CD4-positive, CD25-positive, alpha-beta regulatory T cell (primary cell): ENCODE results near the gene CEP152. TPM values are rescaled to one million over a fixed set of nuclear protein-coding genes. Genes with fewer than 3 reads are reported as not detected.

Experiments used
- ATAC-seq, 2 donors: fragments of 150-1000 bp; cut with Tn5 transposase; one replicate each; pipeline ENCODE4 v1.10.0; 2021; ENCODE audit warnings: low read depth in 2 of 2, moderate number of reproducible peaks in 2 of 2, moderate library complexity in 1 of 2
- DNase-seq, 3 donors: peaks; one replicate each; pipeline versions ENCODE4 v3.0.0 to v3.0.0-alpha.2; 2012 to 2022; ENCODE audit warnings: mixed read lengths in 1 of 3
- H3K27ac ChIP-seq: one replicate; pipeline ENCODE4 v1.7.0; 2013; ENCODE audit warnings: mild to moderate bottlenecking, low read length; ENCODE audit not compliant: insufficient read depth, poor library complexity, severe bottlenecking
- H3K27me3 ChIP-seq: one replicate; pipeline ENCODE4 v1.7.0; 2013; ENCODE audit warnings: low read length; ENCODE audit not compliant: control insufficient read depth, insufficient read depth
- H3K36me3 ChIP-seq: one replicate; pipeline ENCODE4 v1.7.0; 2013; ENCODE audit warnings: mild to moderate bottlenecking, low read length, moderate library complexity; ENCODE audit not compliant: control insufficient read depth, insufficient read depth
- H3K4me1 ChIP-seq: 2 replicates; pipeline ENCODE4 v1.7.0; 2013; ENCODE audit warnings: mild to moderate bottlenecking, low read length; ENCODE audit not compliant: insufficient read depth, control insufficient read depth, poor library complexity, severe bottlenecking
- H3K4me3 ChIP-seq: one replicate; pipeline ENCODE4 v1.7.0; 2013; ENCODE audit warnings: low read depth, mild to moderate bottlenecking, low read length, moderate library complexity
- H3K9me3 ChIP-seq, 2 experiments: 1 replicate in 1 of 2; 2 replicates in 1 of 2; pipeline ENCODE4 v1.7.0; 2013; ENCODE audit warnings: low read length in 2 of 2, mild to moderate bottlenecking in 1 of 2, moderate library complexity in 1 of 2; ENCODE audit not compliant: control insufficient read depth in 2 of 2
- H3K27ac Mint-ChIP-seq, 3 donors: one replicate each; pipeline ENCODE4 v1.8.0; 2020 to 2022; ENCODE audit warnings: mild to moderate bottlenecking in 3 of 3, mixed read lengths in 3 of 3, moderate library complexity in 2 of 3
- H3K27me3 Mint-ChIP-seq: one replicate; pipeline ENCODE4 v1.8.0; 2022; ENCODE audit warnings: mild to moderate bottlenecking, mixed read lengths
- H3K36me3 Mint-ChIP-seq: one replicate; pipeline ENCODE4 v1.8.0; 2020; ENCODE audit warnings: mixed read lengths
- H3K4me1 Mint-ChIP-seq, 4 donors: one replicate each; pipeline ENCODE4 v1.8.0; 2020 to 2022; ENCODE audit warnings: mixed read lengths in 4 of 4, mild to moderate bottlenecking in 1 of 4
- H3K4me3 Mint-ChIP-seq, 4 donors: one replicate each; pipeline ENCODE4 v1.8.0; 2020 to 2022; ENCODE audit warnings: mild to moderate bottlenecking in 4 of 4, mixed read lengths in 4 of 4, moderate library complexity in 3 of 4
- H3K9me3 Mint-ChIP-seq, 7 donors: one replicate each; pipeline ENCODE4 v1.8.0; 2020 to 2022; ENCODE audit warnings: mixed read lengths in 7 of 7, mild to moderate bottlenecking in 3 of 7, moderate library complexity in 2 of 7
- polyA plus RNA-seq, 4 donors: library from polyadenylated mRNA; unstranded; fragments of 300-500 nt; fragmentation: Illumina TruSeq; gene quantifications; one replicate each; pipeline ENCODE4 v1.2.3, GENCODE V29; 2021
- total RNA-seq: library from RNA; stranded (reverse); gene quantifications from one replicate; pipeline ENCODE4 v1.2.3, GENCODE V29; 2022

Gene CEP152
- total and polyA plus RNA-seq, 5 donors from 2014 or later: 3.4 to 15.8 (median 4.0) TPM

DNA sequence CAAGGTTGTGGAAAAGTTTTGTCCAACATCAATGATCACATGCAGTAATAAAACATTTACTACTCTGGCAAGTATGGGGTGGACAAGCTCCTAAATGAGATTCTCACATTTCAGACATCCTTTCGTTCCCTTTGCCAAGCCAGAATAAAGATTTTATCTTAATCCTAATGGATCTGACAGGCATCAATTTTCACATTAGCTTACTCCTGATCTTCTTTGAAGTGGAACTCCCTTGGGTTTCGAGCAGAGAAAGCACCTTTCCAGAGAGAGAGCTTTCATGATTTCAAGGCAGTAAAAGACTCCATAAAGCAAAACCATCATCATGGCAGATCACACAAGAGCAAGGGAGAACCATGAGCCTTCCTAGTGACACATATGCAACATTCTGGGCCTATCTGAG lies 39.8 kb upstream of the CEP152 start:
- Mint-ChIP-seq H3K27ac (no peak overlapping the region), H3K9me3 (peaks cover 0 to 5% (median 0%) of the 10 kb centered on the region in 7 donors), H3K4me3 (no peak overlapping the region), H3K27me3 (peaks cover 51% of the 10 kb centered on the region), H3K4me1 (no peaks in the 10 kb centered on the region), H3K36me3 (no peaks in the 10 kb centered on the region)
- DNase-seq (no peak), ATAC-seq (no peak)
- H3K4me3 ChIP-seq: no peak overlapping the region
- H3K9me3 ChIP-seq: no peaks in the 10 kb centered on the region
- H3K4me1 ChIP-seq: no peaks in the 10 kb centered on the region
- H3K36me3 ChIP-seq: no peaks in the 10 kb centered on the region
- peaks cover 18% of the 10 kb centered on the region for H3K27me3 ChIP-seq
- no peak overlapping the region for H3K27ac ChIP-seq

DNA sequence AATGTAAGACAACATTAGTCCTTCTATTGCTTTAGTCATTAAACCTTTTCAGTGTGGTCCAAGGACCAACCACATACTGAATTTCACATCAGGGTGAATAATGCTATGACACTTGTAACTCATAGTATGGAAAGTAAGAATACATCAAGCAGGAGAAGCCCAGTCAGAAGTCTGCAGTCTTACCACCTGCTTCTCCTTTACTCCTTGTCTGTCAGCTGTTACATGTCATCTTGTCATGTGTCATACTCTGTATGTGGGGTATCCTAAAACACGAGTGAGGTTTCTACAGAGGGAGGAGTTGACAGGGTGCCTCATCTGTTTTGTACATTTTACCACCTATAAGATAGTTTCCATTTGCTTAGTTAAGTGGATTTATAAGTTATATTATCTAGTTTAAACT lies 34.3 kb upstream of the CEP152 start:
- Histone ChIP-seq H3K27ac (no peak overlapping the region), H3K4me3 (no peak overlapping the region), H3K36me3 (no peaks in the 10 kb centered on the region), H3K9me3 (no peaks in the 10 kb centered on the region), H3K27me3 (peaks cover 14% of the 10 kb centered on the region), H3K4me1 (no peaks in the 10 kb centered on the region)
- Mint-ChIP-seq H3K27me3 (peaks cover 24% of the 10 kb centered on the region), H3K4me1 (no peaks in the 10 kb centered on the region), H3K9me3 (peaks cover 0 to 3% (median 0%) of the 10 kb centered on the region in 7 donors), H3K36me3 (no peaks in the 10 kb centered on the region), H3K27ac (no peak overlapping the region), H3K4me3 (no peak overlapping the region)
- no peak for ATAC-seq
- DNase-seq: no peak

DNA sequence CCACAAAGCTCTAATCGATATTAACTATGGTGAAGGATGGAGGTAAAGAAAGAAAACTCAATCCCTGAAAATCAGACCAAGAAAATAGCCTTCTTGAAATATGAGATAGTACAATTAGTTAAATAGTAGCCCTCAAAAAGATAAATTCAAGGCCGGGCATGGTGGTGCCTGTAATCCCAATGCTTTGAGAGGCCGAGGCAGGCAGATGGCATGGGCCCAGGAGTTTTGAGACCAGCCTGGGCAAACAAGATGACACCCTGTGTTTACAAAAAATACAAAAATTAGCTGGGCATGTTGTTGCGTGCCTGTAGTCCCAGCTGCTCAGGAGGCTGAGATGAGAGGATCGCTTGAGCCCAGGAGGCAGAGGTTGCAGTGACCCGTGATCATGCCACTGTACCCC lies 31.6 kb upstream of the CEP152 start:
- peaks cover 7% of the 10 kb centered on the region for H3K27me3 ChIP-seq
- no peak for ATAC-seq
- no peaks in the 10 kb centered on the region for H3K4me1 Mint-ChIP-seq

DNA sequence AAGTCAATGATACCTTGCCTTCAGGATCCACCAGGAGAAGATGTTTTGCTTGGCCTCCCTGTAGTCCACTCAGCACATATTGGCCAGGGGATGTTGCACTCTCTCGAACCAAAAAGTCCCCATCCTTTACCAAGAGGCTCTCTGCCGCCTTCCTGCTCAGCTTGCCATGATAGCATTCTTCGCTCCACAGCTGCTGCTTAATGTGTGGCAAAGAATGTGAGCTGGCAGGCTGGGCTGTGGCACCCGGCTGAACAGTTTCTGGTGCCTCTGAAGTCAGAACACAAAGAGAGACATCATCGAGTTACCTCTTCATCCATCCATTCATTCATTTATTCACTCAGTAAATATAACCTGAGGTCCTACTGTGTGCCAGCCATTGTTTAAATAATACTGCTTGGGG lies 23.9 kb upstream of the CEP152 start:
- H3K9me3 Mint-ChIP-seq: peaks cover 0 to 23% (median 9%) of the 10 kb centered on the region in 7 donors
- ATAC-seq (no peak), DNase-seq (no peak)
- H3K27me3 ChIP-seq: peaks cover 8% of the 10 kb centered on the region
- H3K4me1 Mint-ChIP-seq: no peaks in the 10 kb centered on the region
- H3K4me3 ChIP-seq: no peak overlapping the region
- no peak overlapping the region for H3K4me3 Mint-ChIP-seq
- H3K27me3 Mint-ChIP-seq: peaks cover 26% of the 10 kb centered on the region
- H3K36me3 Mint-ChIP-seq: no peaks in the 10 kb centered on the region
- no peaks in the 10 kb centered on the region for H3K36me3 ChIP-seq
- H3K4me1 ChIP-seq: no peaks in the 10 kb centered on the region
- H3K9me3 ChIP-seq: peaks cover 11 to 17% of the 10 kb centered on the region in 2 experiments
- no peak overlapping the region for H3K27ac Mint-ChIP-seq
- H3K27ac ChIP-seq: no peak overlapping the region

More for the DNA sequence above, 31.6 kb upstream of the CEP152 start:
- H3K4me3 Mint-ChIP-seq: no peak overlapping the region
- DNase-seq: no peak
- peaks cover 18% of the 10 kb centered on the region for H3K27me3 Mint-ChIP-seq
- no peaks in the 10 kb centered on the region for H3K9me3 ChIP-seq
- no peaks in the 10 kb centered on the region for H3K4me1 ChIP-seq
- H3K36me3 ChIP-seq: no peaks in the 10 kb centered on the region
- no peak overlapping the region for H3K27ac ChIP-seq
- H3K4me3 ChIP-seq: no peak overlapping the region
- H3K9me3 Mint-ChIP-seq: peaks cover 0 to 3% (median 0%) of the 10 kb centered on the region in 7 donors
- H3K36me3 Mint-ChIP-seq: no peaks in the 10 kb centered on the region
- H3K27ac Mint-ChIP-seq: no peak overlapping the region

DNA sequence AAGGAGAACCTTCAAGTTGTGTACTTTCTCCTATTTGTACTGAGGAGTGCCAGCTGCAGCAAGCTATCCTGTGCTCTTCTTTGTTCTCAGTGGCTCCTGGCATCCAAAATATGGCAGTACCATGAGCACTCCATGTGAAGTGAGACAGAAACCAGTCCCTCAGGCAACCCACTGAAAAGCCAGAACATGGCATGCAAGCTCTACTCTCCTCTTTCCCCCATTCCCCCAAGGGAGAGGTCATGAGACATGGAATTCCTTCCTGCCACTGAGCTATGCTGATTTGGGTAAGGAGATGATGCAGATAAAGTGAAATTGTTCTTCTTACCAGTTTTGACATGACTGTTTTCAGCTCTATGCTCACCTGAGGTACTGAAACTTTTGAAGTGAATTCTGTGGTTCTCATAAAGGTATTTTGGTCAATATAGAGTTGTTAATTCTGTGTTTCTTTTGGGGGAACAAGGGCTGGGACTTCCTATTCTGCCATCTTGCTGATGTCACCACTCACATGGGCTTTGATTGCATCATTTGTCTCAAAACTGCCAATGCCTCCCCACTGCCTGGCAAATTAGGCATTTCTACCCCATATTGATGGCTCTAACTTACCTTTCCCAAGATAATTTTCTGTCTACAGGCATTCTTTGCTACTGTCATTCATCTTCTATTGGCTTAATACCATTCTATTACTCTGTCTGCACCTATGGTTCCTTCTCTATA lies 22.8 kb upstream of the CEP152 start:
- Mint-ChIP-seq H3K27ac (no peak overlapping the region), H3K4me3 (no peak overlapping the region), H3K27me3 (peaks cover 26% of the 10 kb centered on the region), H3K9me3 (peaks cover 0 to 23% (median 9%) of the 10 kb centered on the region in 7 donors), H3K4me1 (no peaks in the 10 kb centered on the region), H3K36me3 (no peaks in the 10 kb centered on the region)
- H3K4me3 ChIP-seq: no peak overlapping the region
- ATAC-seq (no peak), DNase-seq (no peak)
- H3K27me3 ChIP-seq: peaks cover 8% of the 10 kb centered on the region
- H3K4me1 ChIP-seq: no peaks in the 10 kb centered on the region
- peaks cover 11 to 17% of the 10 kb centered on the region in 2 experiments for H3K9me3 ChIP-seq
- no peaks in the 10 kb centered on the region for H3K36me3 ChIP-seq
- H3K27ac ChIP-seq: no peak overlapping the region

DNA sequence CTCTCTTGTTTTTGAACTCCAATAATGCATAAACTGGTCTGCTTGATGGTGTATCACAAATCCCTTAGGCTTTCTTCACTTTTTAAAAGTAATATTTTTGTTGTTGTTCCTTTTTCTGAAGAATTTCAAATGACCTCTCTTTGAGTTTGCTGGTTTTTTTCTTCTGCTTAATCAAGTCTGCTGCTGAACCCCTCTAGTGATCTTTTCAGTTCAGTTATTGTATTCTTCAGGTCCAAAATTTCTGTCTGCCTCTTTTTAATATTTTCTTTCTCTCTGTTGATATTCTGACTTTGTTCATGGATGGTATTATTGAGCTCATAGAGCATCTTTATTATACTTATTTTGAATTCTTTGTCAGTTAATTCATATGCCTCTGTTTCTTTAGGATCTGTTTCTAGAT lies 21.8 kb upstream of the CEP152 start:
- Histone ChIP-seq H3K9me3 (peaks cover 11 to 17% of the 10 kb centered on the region in 2 experiments), H3K4me1 (no peaks in the 10 kb centered on the region), H3K27me3 (peaks cover 8% of the 10 kb centered on the region), H3K4me3 (no peak overlapping the region), H3K36me3 (no peaks in the 10 kb centered on the region), H3K27ac (no peak overlapping the region)
- no peak for ATAC-seq
- DNase-seq: no peak
- peaks cover 0 to 23% (median 9%) of the 10 kb centered on the region in 7 donors for H3K9me3 Mint-ChIP-seq
- no peaks in the 10 kb centered on the region for H3K36me3 Mint-ChIP-seq
- H3K27ac Mint-ChIP-seq: no peak overlapping the region
- H3K4me3 Mint-ChIP-seq: no peak overlapping the region
- H3K27me3 Mint-ChIP-seq: peaks cover 20% of the 10 kb centered on the region
- H3K4me1 Mint-ChIP-seq: no peaks in the 10 kb centered on the region

DNA sequence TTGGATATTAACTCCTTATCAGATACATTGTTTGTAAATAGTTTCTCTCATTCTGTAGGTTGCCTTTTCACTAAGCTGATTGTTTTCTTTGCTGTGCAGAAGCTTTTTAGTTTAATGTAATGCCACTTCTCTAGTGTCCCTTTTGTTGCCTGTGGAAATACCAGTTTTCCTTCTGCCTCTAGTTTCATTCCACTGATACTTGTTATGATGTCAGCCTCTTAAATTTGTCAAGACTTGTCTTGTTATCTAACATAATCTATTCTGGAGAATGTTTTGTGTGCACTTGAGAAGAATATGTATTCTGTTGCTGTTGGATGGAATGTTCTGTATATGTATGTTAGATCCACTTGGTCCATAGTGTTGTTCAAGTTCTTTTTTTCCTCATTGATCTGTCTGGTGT lies 18.0 kb upstream of the CEP152 start:
- peaks cover 11 to 17% of the 10 kb centered on the region in 2 experiments for H3K9me3 ChIP-seq
- Mint-ChIP-seq H3K36me3 (no peaks in the 10 kb centered on the region), H3K27ac (no peak overlapping the region), H3K4me1 (no peaks in the 10 kb centered on the region), H3K27me3 (peaks cover 16% of the 10 kb centered on the region), H3K9me3 (peaks cover 0 to 21% (median 7%) of the 10 kb centered on the region in 7 donors), H3K4me3 (no peak overlapping the region)
- no peaks in the 10 kb centered on the region for H3K4me1 ChIP-seq
- ATAC-seq: no peak
- H3K4me3 ChIP-seq: no peak overlapping the region
- DNase-seq: no peak
- H3K36me3 ChIP-seq: no peaks in the 10 kb centered on the region
- H3K27me3 ChIP-seq: peaks cover 2% of the 10 kb centered on the region
- H3K27ac ChIP-seq: no peak overlapping the region

DNA sequence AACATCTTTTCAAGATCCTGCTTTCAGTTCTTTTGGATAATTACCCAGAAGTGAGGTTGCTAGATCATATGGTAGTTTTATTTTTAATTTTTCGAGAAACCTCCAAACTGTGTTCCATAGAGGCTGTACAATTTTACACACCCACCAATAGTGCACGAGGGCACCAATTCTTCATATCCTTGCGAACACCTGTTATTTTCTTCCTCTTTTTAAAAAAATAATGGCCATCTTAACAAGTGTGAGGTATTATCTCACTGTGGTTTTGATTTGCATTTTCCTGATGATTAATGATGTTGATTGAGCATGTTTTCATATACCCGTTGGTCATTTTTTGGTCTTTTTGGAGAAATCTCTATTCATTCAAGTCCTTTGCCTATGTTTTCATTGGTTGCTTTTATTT lies 17.6 kb upstream of the CEP152 start:
- DNase-seq (no peak), ATAC-seq (no peak)
- Histone ChIP-seq H3K36me3 (no peaks in the 10 kb centered on the region), H3K27me3 (peaks cover 3% of the 10 kb centered on the region), H3K27ac (no peak overlapping the region), H3K9me3 (peaks cover 11 to 12% of the 10 kb centered on the region in 2 experiments), H3K4me1 (no peaks in the 10 kb centered on the region), H3K4me3 (no peak overlapping the region)
- Mint-ChIP-seq H3K4me1 (no peaks in the 10 kb centered on the region), H3K4me3 (no peak overlapping the region), H3K27me3 (peaks cover 16% of the 10 kb centered on the region), H3K36me3 (no peaks in the 10 kb centered on the region), H3K27ac (no peak overlapping the region), H3K9me3 (peaks cover 0 to 16% (median 6%) of the 10 kb centered on the region in 7 donors)
